ENCODE results near the gene PLEKHA6. TPM values are rescaled to one million over a fixed set of nuclear protein-coding genes. Genes with fewer than 3 reads are reported as not detected.

Gene PLEKHA6
- total and polyA plus RNA-seq, 2 of the 8 experiments (the other 6 are each of a cell fraction or from before 2014, with no cell fraction given) = 4.8 to 20.2 TPM

DNA sequence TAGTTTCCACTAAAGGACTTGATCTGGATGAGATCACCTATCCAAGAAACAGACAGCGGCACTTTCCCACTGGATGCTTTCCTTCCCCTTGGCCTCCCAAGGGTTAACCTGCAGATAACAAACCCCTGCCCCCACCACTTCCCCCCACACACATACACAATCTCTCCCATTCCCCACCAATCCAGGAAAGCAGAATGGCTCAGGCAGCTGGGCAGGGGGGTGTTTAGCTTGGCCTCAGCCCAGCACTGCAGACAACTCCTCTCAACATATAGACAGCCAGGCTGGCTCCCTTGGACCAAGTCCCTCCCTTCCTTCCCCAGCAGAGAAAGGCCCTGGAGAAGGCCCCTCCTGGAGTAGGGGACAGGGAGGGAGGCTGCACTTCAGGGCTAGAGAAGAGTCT lies 24.6 kb downstream of the PLEKHA6 start:
- Histone ChIP-seq H3K4ac (replicated peaks; ENCODE audit: insufficient read length, low read depth, low read length) (no peak overlapping the region), H2BK120ac (replicated peaks; ENCODE audit: low read depth, low read length) (no peak overlapping the region), H2BK15ac (ENCODE audit: low read length) (no peak overlapping the region), H4K8ac (ENCODE audit: extremely low read depth, insufficient read depth, low read length) (no peak overlapping the region), H3K56ac (replicated peaks; ENCODE audit: insufficient read length, low read depth, low read length) (no peak overlapping the region), H4K5ac (ENCODE audit: insufficient read length, low read depth, low read length) (no peak overlapping the region), H3K79me1 (ENCODE audit: low read depth, low read length) (no peaks in the 10 kb centered on the region), H3K23me2 (ENCODE audit: low read depth, low read length) (no peaks in the 10 kb centered on the region), H3K36me3 (ENCODE audit: control insufficient read depth in 2 of 4, insufficient read depth in 4 of 4, low read length in 3 of 4) (no peaks in the 10 kb centered on the region), H3K4me2 (ENCODE audit: insufficient read depth in 1 of 2, low read depth in 2 of 2, low read length in 2 of 2) (peak overlapping the region in 1 of 2 experiments; percentile 16; a peak in 1 of 4 replicates), H3K79me2 (ENCODE audit: control insufficient read depth in 1 of 2, insufficient read depth in 2 of 2, low read length in 2 of 2) (no peaks in the 10 kb centered on the region), H3K14ac (ENCODE audit: insufficient read length) (no peak overlapping the region), H4K20me1 (replicated peaks in 1 of 2; ENCODE audit: control insufficient read depth in 1 of 2, insufficient read depth in 2 of 2, low read length in 2 of 2) (no peaks in the 10 kb centered on the region), H3K9me3 (ENCODE audit: insufficient read depth in 2 of 2, low read depth in 1 of 2, low read length in 1 of 2) (no peaks in the 10 kb centered on the region), H3K27me3 (replicated peaks in 1 of 4; ENCODE audit: control insufficient read depth in 3 of 4, extremely low read depth in 1 of 4, insufficient read depth in 3 of 4, low read length in 3 of 4) (no peaks in the 10 kb centered on the region), H3K4me1 (replicated peaks in 1 of 4; ENCODE audit: control insufficient read depth in 3 of 4, insufficient read depth in 4 of 4, low read length in 3 of 4) (peaks cover 17 to 36% (median 27%) of the 10 kb centered on the region in 4 experiments), H4K91ac (replicated peaks; ENCODE audit: insufficient read length, low read length) (no peak overlapping the region), H3K23ac (ENCODE audit: insufficient read length) (no peak overlapping the region), H2AFZ (ENCODE audit: low read length) (no peak overlapping the region), H3K18ac (ENCODE audit: extremely low read depth, low read length) (no peak overlapping the region), H3K27ac (ENCODE audit: low read depth, low read length) (no peak overlapping the region), H3K4me3 (ENCODE audit: extremely low read depth in 1 of 4, insufficient read depth in 2 of 4, low read depth in 3 of 4, low read length in 4 of 4) (no peak overlapping the region), H2BK20ac (ENCODE audit: low read length) (no peak overlapping the region), H2BK5ac (ENCODE audit: low read depth, low read length) (no peak overlapping the region), H2AK5ac (ENCODE audit: low read depth, low read length) (no peak overlapping the region), H3K9ac (replicated peaks in 1 of 4; ENCODE audit: extremely low read depth in 1 of 4, low read depth in 3 of 4, low read length in 3 of 4) (no peak overlapping the region), H2BK12ac (ENCODE audit: low read depth, low read length) (0 out of 2 replicates have a peak overlapping the region, but pooled peaks have one; percentile 82)
- TF ChIP-seq ASH2L (IDR thresholded peaks at IDR 0.05; ENCODE audit: low read length) (no peak), SIN3A (conservative IDR thresholded peaks at IDR 0.05 in 1 of 2, IDR thresholded peaks at IDR 0.05 in 1 of 2; ENCODE audit: low read depth in 1 of 2, low read length in 2 of 2) (no peak), KDM4A (IDR thresholded peaks at IDR 0.05; ENCODE audit: low read depth, low read length, severe bottlenecking) (no peak), YY1 (IDR thresholded peaks at IDR 0.05; ENCODE audit: low read depth, low read length) (no peak), EZH2 (IDR thresholded peaks at IDR 0.05; ENCODE audit: low read depth, low read length, severe bottlenecking) (no peak), BRCA1 (IDR thresholded peaks at IDR 0.05; ENCODE audit: low read depth, low read length) (no peak), RXRA (IDR thresholded peaks at IDR 0.05; ENCODE audit: insufficient read depth, low read depth, low read length) (no peak), POLR2A (IDR thresholded peaks at IDR 0.05; ENCODE audit: control extremely low read depth in 1 of 2, low read depth in 2 of 2, low read length in 2 of 2) (no peak), SAP30 (IDR thresholded peaks at IDR 0.05; ENCODE audit: insufficient read depth, insufficient replicate concordance, low read length) (no peak), ATF2 (IDR thresholded peaks at IDR 0.05; ENCODE audit: low read length) (no peak), SP4 (IDR thresholded peaks at IDR 0.05; ENCODE audit: low read length) (no peak)
- no peak for DNase-seq (ENCODE audit: low read depth in 1 of 2, low spot score in 2 of 2)
- CTCF ChIA-PET (ENCODE audit: partially characterized antibody) = interaction anchor here (1.2 to 3.0 kb wide), 3 partner anchors 8 to 28 kb away, joined by 3 to 9 read pairs (median 6); no protein-coding TSS in a partner anchor
- POLR2A ChIA-PET (ENCODE audit: partially characterized antibody) = no interaction called here
- 100% methylated on average over 1 of the region's 1 CpG; no CpG with 5 or more reads in 1 of the 2 experiments for WGBS, 2 experiments (ENCODE audit: extremely low coverage in 1 of 2, insufficient coverage in 1 of 2, insufficient read length in 1 of 2, insufficient replicate concordance in 2 of 2, low coverage in 1 of 2, low lambda C conversion rate in 2 of 2, missing lambda C conversion rate in 1 of 2)
- FAIRE-seq = no peak
